HEK293T (cell line): Measurements from ENCODE around the gene NDUFAF8.

Experiments
- ARNT ChIP-seq: fragments of 450-650 bp; IDR thresholded peaks from 2 replicates; pipeline ENCODE4 v1.6.1; 2017; ENCODE audit warnings: mild to moderate bottlenecking
- BHLHE40 ChIP-seq: fragments of 450-650 bp; IDR thresholded peaks from 2 replicates; pipeline ENCODE4 v1.6.1; 2016; ENCODE audit warnings: mild to moderate bottlenecking, moderate library complexity, borderline replicate concordance
- CTBP1 ChIP-seq: fragments of 450-650 bp; IDR thresholded peaks from 2 replicates; pipeline ENCODE4 v1.6.1; 2016; ENCODE audit warnings: borderline replicate concordance
- FOXM1 ChIP-seq: fragments of 450-650 bp; IDR thresholded peaks from 2 replicates; pipeline ENCODE4 v1.6.1; 2017; ENCODE audit warnings: mild to moderate bottlenecking, borderline replicate concordance
- HDGF ChIP-seq: fragments of 450-650 bp; IDR thresholded peaks from 2 replicates; pipeline ENCODE4 v1.6.1; 2017; ENCODE audit warnings: antibody characterized with exemption, borderline replicate concordance
- L3MBTL2 ChIP-seq: fragments of 450-650 bp; conservative IDR thresholded peaks from 2 replicates; pipeline ENCODE4 v1.6.1; 2016; ENCODE audit warnings: mild to moderate bottlenecking
- LEF1 ChIP-seq: fragments of 450-650 bp; IDR thresholded peaks from 2 replicates; pipeline ENCODE4 v1.6.1; 2017; ENCODE audit warnings: mild to moderate bottlenecking, borderline replicate concordance
- NFRKB ChIP-seq: fragments of 450-650 bp; IDR thresholded peaks from 2 replicates; pipeline ENCODE4 v1.6.1; 2016; ENCODE audit warnings: mild to moderate bottlenecking, moderate library complexity
- SP1 ChIP-seq: fragments of 450-650 bp; IDR thresholded peaks from 2 replicates; pipeline ENCODE4 v1.6.1; 2017
- TARDBP ChIP-seq: fragments of 450-650 bp; IDR thresholded peaks from 2 replicates; pipeline ENCODE4 v1.6.1; 2016

DNA sequence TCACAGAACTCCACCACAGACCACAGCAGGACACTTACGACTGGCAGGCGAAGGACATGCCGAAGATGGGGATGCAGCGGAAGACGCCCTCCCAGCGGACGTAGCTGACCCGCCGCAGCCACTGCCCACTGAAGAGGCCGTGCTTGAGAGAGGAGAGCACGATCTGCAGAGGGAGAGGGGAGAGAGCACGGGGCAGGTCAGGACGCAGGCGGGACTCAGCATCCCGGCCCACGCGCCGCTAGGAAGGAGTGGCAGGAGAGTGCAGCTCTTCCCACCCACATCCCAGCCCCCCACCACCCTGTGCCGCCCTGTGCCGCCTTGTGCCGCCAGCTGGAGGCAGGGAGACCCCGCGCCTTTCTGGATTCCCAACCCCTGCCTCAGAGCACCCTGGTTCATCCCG lies 41.5 kb downstream of the NDUFAF8 start:
- TF ChIP-seq HDGF (no peak), SP1 (no peak), BHLHE40 (no peak), FOXM1 (no peak), ARNT (no peak), L3MBTL2 (no peak), NFRKB (no peak), TARDBP (no peak), CTBP1 (no peak), LEF1 (no peak)
